ENCODE measurements around the gene LPCAT1.

LPCAT1 gene

GRCh38 chr5:1444361-1445189, 79.2 kb downstream of the LPCAT1 start:
- no peak for DNase-seq (ENCODE audit: low spot score)

DNA sequence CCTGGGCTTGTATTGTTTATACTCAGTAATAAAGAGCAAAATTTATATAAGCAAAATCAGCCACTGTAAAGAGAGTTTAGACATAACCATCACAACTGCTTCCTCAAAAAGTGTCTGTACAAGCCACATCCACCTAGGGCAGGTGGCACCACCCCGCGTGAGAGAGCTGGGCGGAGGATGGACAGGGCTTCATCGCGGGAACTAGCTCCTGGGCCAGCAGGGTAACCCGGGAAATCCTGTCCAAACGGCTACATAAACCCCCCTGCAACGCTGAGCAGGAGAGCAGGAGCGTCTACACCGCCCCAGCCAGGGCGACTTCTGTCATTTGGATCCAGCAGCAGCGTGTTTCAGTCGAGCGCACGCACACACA, 79.8 kb downstream of the LPCAT1 start:
- no peak for DNase-seq (ENCODE audit: low spot score)

DNA sequence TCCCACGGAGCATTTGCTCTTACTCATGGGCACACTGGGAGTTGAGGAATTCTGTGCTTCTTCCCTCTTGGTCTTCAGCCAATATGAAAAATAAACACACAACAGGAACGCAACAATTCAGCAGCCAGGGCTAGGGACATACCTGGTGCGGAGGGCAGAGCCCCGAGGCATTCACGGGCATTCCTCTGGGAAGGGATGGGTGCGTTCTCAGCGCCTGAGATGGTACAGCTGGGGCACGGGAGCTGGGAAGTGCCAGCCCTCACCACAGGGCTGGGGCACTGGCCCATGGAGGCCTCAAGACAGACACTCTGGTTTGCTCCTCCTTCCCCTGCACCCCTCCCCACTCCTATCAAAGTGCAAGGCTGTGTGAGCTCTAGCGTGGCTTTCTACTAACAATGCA, 80.6 kb downstream of the LPCAT1 start:
- DNase-seq (ENCODE audit: low spot score) = no peak

- no peak for DNase-seq (ENCODE audit: low spot score)
Observed at GRCh38 chr5:1442222-1443145, 81.3 kb downstream of the LPCAT1 start.

DNA sequence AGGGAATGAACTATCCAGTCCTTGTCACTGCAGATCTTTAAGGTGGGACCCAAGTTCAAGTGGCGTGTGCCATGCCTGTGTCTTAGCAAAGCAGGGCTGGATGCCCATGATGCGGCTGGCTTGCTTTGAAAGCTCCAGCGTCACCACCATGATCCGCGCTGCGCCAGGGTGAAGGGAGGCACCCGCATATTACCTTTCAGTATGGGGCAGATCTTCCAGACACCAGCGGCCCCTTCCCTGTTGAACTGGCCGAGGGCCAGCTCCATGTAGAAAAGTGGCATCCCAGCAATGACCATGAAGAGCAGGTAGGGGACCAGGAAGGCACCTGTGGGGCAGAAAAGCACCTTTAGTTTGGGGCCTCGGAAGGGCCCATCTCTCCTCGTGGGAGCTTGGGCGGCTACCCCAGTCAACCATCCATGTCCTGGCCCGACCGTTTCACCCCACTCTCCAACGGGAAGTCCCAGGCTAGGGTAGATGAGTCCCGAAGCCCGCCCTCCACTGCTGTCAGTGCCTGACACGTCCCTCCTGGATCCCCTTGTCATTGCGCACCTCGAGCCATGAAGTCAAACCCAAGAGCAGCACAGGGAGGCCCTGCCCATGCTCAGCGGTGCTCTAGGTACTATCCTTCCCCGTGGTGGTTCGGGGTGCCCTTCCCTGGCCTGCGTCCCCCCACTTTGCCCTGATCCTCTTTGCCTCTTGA, 82.4 kb downstream of the LPCAT1 start:
- DNase-seq (ENCODE audit: low spot score) = no peak

- no peak for DNase-seq (ENCODE audit: low spot score)
Observed at GRCh38 chr5:1440098-1440493, 83.7 kb downstream of the LPCAT1 start.

DNA sequence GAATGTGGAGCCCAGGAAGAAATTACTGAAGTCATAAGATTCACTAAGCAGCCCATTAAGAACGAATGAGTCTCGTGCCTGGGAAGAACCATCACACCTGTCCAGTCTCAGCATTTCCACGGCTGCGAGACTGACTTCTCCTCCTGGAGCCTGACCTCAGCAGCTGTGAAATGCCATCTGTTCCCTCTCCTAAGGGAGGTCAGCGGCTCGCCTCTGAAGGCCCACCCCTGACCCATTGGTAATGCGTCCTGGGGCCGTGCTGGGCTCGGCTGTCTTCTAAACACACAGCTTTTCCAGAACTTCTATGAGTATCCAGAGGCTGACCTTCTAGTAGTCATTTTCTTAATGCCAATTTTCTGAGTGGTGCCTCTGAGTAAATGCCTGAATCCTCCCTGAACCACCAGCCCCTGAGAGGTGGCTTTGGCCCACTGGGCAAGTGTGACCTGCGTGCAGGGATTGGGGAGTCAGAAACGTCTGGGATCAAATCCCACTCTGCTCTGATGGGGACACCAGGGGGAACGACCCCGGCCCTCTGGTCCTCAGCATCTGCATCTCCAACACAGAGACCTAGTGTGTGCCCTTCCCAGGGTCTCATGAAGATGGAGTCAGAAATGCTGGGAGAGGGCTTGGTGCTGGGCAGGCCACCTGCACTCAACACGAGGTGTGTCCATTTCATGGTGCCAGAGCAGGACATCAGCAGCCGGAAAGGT, 84.2 kb downstream of the LPCAT1 start:
- DNase-seq (ENCODE audit: low spot score) = no peak

- no peak for DNase-seq (ENCODE audit: low spot score)
Observed at GRCh38 chr5:1438871-1439270, 84.9 kb downstream of the LPCAT1 start.

DNA sequence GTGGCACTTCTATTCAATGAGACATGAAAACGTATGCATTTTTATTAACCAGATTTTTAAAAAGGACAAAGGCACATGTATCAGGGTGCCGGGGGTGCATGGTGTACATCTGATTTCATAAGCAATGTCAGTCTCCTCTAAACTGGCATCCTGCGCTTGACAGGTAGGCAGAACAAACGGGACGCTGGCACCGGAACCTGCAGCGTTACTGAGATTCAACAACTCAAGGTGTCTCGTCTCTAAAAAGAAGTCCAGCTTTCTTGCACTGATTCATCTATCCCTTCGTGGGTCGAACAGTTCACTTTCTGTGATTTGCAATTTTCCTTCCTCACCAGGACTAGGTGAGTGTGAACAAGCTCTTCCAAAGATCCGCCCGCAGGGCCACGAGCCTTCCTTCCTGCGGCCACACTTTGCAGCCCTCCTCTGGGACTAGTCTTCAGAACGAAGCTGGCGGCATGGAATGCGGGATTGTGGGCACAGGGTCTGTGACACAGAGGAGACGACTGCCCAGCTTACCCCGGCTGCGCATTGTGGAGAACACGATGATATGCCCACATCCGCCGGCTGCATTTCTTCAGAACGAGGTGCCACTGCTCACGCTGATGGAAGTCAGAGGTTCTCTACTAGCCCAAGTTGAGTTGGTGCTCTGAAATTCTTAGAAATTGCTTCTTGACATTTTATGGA, 85.7 kb downstream of the LPCAT1 start:
- no peak for DNase-seq (ENCODE audit: low spot score)

GRCh38 chr5:1437226-1437829, 86.4 kb downstream of the LPCAT1 start:
- no peak for DNase-seq (ENCODE audit: low spot score)

DNA sequence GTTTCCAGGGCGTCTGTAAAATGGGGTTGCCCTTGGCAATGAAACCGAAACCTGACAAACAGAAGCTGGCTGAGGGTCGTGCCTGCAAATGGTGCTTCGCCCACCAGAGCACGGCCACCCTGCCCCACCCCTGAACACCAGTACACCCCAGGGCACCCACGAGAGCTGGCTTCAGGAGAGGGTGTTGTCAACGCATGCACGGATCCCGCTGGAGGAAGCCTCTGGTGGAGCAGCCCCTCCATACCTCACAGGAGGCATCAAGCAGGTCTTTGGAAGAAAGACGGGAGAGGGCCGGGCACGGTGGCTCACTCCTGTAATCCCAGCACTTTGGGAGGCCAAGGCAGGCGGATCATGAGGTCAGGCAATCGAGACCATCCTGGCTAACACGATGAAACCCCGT, 87.1 kb downstream of the LPCAT1 start:
- no peak for DNase-seq (ENCODE audit: low spot score)

DNA sequence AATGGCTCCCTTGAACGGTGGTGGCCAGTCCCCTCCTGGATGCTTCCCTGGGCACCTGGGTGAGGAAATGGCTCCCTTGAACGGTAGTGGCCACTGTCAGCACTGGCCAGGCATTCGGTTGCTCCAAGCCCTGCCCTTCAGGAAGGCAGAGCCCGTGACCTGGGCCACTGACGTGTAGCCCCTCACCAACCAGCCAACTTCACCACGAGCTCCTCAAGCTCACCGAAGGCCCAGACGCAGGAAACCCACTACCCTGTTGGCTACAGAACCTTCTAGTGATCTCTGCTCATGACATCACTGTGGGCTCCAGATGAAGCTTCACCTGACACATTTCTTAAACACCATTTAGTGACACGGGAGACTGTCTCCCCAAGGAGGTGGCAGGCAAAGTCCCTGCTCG, 87.7 kb downstream of the LPCAT1 start:
- no peak for DNase-seq (ENCODE audit: low spot score)

- no peak for DNase-seq (ENCODE audit: low spot score)
Observed at GRCh38 chr5:1435369-1435768, 88.4 kb downstream of the LPCAT1 start.

GRCh38 chr5:1432296-1432695, 91.5 kb downstream of the LPCAT1 start:
- DNase-seq (ENCODE audit: low spot score) = no peak

GRCh38 chr5:1431896-1432295, 91.9 kb downstream of the LPCAT1 start:
- no peak for DNase-seq (ENCODE audit: low spot score)

DNA sequence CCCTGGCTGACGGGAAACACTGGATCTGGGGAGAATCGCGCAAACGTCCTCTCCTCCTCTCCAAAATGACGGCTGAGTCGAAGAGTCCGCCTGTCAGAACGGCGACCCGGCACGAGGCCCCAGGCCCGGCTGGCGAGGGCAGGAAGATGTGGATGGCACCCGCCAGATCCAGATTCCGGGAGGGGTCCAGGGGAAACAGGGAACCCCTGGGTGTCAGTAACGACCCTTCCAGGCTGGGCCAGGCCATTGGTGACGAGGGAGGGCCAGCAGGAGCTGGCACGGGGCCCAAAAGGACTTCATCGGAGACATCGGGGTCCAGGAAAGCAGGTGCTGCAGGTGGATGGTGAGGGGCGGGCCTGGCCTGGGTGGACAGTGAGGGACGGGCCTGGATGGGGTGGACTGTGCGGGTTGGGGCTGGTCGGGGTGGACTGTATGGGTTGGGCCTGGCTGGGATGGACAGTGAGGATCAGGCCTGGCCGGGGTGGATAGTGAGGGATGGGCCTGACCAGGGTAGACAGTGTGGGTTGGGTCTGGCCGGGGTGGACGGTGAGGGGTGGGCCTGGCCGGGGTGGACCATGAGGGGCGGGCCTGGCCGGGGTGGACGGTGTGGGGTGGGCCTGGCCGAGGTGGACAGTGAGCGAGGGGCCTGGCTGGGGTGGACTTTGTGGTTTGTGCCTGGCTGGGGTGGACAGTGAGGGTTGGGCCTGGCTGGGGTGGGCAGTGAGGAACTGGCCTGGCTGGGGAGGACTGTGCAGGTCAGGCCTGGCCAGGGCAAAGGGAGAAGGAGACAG, 92.5 kb downstream of the LPCAT1 start:
- no peak for DNase-seq (ENCODE audit: low spot score)

- DNase-seq (ENCODE audit: low spot score) = no peak
Observed at GRCh38 chr5:1430121-1430795, 93.5 kb downstream of the LPCAT1 start.

DNA sequence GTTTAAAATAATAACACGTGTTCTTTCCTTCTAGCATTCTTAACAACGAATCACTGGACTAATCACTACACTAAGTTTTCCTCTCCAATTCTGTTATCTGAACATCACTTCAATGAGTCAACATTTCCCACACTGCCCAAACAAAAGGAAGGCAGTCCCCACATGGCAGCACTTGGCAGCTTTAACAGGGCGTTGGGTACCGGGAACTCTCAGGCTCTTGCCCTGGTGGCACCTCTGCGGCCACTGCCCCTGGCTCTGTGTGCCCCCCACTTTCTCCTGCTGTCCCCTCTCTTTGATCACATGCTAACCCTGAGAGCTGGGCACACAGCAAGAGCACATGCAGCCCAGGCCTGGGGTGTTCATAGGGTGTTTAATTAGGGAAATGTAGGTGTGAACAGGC, 94.3 kb downstream of the LPCAT1 start:
- no peak for DNase-seq (ENCODE audit: low spot score)

DNA sequence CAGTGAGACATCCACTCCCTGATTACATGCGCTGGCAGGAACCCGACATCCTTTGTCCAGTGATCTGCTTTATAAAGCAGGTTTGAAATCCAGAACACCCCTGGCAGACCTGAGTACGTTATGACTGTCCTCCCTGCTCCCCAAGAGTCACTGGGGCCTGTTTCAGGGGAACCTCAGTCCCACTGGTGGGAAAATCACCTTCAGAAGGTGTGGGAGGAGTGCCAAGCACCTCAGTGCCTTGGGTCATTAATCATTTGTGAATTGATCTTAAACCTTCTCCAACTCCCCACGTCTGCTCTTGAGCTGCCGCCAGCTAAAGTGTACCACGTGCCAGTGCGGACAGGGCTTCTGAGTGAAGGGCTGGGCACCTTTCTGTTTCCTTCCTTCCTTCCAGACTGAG, 94.7 kb downstream of the LPCAT1 start:
- DNase-seq (ENCODE audit: low spot score) = no peak

GRCh38 chr5:1428107-1428506, 95.7 kb downstream of the LPCAT1 start:
- DNase-seq (ENCODE audit: low spot score) = no peak
